Colonic mucosa (tissue), 4 donors: ENCODE data around the gene HIVEP3. TPM values are rescaled to one million over a fixed set of nuclear protein-coding genes. Genes with fewer than 3 reads are reported as not detected.

ENCODE experiments used
- DNase-seq: peaks from one replicate; pipeline ENCODE4 v3.0.0-alpha.2; 2020
- H3K27ac ChIP-seq: fragments of 200-600 bp; one replicate; pipeline ENCODE4 v1.8.0; 2021
- H3K27me3 ChIP-seq: fragments of 200-600 bp; one replicate; pipeline ENCODE4 v1.8.0; 2021
- H3K36me3 ChIP-seq: fragments of 200-600 bp; one replicate; pipeline ENCODE4 v1.8.0; 2021
- H3K4me1 ChIP-seq: fragments of 200-600 bp; one replicate; pipeline ENCODE4 v1.8.0; 2021; ENCODE audit warnings: mild to moderate bottlenecking
- H3K4me3 ChIP-seq: fragments of 200-600 bp; one replicate; pipeline ENCODE4 v1.8.0; 2021
- H3K9ac ChIP-seq, 2 donors: one replicate each; pipeline ENCODE4 v1.7.0; 2013; ENCODE audit warnings: control low read depth in 2 of 2, low read depth in 2 of 2, low read length in 2 of 2
- H3K9me3 ChIP-seq: fragments of 200-600 bp; one replicate; pipeline ENCODE4 v1.8.0; 2021
- intact Hi-C: fragments of 100-400 bp; cut with DNase I; formaldehyde crosslinking; loops from one replicate; pipeline ENCODE4 v1.14.1; 2022
- total RNA-seq, 2 donors: library from RNA; stranded (reverse); fragmentation: NEBNext Ultra II Directional in 1 of 2; extraction: Animal tissue kit (Norgen Biotek cat#: 25700) in 1 of 2; gene quantifications; one replicate each; pipeline ENCODE4 v1.2.1, GENCODE V29; 2021
- TF ChIP-seq, protein P1 (sequence below): fragments of 200-600 bp; IDR thresholded peaks from one replicate; pipeline ENCODE4 v1.8.0; 2022; ENCODE audit warnings: antibody characterized with exemption, mild to moderate bottlenecking
- donor health status: healthy.
- donor health status: DM: no; HTN: no; CAD: no.
- donor health status: DM: no; HTN: no; CAD: no.

The HIVEP3 gene
- total RNA-seq, 2 donors from 2014 or later: 1.9 to 3.3 TPM

DNA sequence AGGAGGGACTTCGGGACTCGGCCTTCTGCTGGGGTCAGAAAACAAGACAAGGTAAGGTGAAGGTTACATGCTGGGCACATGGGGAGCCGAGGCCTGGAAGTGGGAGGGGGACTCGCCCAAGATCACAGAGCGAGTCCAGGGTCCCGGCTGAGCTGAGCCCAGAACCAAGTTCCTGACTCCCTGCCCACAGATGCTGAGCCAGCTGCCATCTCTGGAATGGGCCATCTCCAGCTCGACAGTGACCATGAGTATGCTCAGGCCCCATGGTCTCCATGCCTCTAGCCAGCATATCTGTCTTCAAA, 407.5 kb downstream of the HIVEP3 start:
- Histone ChIP-seq H3K9ac (no peak overlapping the region), H3K27me3 (no peaks in the 10 kb centered on the region), H3K4me3 (no peak overlapping the region), H3K27ac (no peak overlapping the region), H3K9me3 (no peaks in the 10 kb centered on the region), H3K4me1 (peaks cover 6% of the 10 kb centered on the region), H3K36me3 (no peaks in the 10 kb centered on the region)
- TF ChIP-seq, protein P1, sequence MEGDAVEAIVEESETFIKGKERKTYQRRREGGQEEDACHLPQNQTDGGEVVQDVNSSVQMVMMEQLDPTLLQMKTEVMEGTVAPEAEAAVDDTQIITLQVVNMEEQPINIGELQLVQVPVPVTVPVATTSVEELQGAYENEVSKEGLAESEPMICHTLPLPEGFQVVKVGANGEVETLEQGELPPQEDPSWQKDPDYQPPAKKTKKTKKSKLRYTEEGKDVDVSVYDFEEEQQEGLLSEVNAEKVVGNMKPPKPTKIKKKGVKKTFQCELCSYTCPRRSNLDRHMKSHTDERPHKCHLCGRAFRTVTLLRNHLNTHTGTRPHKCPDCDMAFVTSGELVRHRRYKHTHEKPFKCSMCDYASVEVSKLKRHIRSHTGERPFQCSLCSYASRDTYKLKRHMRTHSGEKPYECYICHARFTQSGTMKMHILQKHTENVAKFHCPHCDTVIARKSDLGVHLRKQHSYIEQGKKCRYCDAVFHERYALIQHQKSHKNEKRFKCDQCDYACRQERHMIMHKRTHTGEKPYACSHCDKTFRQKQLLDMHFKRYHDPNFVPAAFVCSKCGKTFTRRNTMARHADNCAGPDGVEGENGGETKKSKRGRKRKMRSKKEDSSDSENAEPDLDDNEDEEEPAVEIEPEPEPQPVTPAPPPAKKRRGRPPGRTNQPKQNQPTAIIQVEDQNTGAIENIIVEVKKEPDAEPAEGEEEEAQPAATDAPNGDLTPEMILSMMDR: no peak
- no peak for DNase-seq
- intact Hi-C loops: no loop called here

DNA sequence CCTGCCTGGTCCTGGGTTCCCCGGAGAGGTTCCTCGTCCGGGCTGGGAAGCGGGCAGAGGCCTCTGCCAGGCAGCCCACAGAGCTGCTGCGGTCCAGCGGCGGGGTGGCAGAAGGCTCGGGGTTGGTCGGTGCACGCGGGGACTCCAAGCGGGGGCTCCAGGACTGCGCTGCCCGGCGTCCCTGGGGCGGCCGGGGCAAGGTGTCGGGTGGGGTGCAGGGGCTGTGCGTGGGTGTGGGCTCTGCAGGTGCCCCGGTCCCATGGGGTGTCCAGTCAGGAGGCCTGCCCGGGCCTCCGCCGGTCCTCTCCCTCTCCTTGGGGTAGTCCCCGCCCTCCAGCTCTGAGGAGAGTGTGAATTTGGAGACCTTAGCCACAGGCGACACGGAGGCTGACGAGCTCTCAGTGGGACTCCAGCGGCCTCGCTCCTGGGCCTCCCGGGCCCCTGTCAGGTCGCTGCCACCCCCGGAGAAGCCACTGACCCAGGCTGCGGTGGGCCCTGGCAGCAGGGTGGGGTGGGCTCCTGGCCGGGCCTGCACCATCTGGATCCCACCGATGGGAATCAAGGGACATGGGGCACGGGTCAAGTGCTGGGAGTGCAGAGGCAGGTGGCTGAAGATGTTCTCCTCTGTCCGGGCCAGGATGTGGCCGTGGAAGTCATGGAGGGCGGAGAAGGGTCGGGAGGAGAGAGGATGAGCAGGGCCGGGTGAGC, 408.0 kb downstream of the HIVEP3 start:
- no peaks in the 10 kb centered on the region for H3K36me3 ChIP-seq
- no peak for DNase-seq
- no peaks in the 10 kb centered on the region for H3K27me3 ChIP-seq

DNA sequence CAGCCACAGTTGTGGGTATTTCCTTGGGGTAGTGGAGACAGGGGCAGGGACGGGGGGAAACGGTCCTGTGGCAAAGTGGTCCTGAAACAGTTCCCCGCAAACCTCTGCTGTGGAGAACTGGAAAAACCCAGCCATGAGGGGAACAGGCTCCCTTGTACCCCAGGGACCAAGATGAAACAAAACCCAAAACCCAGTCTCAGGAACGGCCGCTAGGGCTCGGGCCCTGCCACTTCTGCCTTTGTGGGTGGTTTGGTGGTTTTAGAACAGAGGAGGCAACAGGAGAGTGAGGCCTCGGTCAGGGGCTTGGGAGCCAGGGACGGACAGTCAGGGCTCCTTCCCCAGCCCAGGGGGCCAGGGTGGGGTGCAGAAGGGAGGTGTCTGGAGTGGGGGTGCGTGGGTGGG, 409.5 kb downstream of the HIVEP3 start:
- H3K27ac ChIP-seq: no peak overlapping the region
- no peak overlapping the region for H3K9ac ChIP-seq
- H3K4me1 ChIP-seq: no peaks in the 10 kb centered on the region
- H3K4me3 ChIP-seq: no peak overlapping the region
- no peak for DNase-seq
- intact Hi-C loops: no loop called here
- no peaks in the 10 kb centered on the region for H3K27me3 ChIP-seq
- H3K36me3 ChIP-seq: no peaks in the 10 kb centered on the region
- H3K9me3 ChIP-seq: no peaks in the 10 kb centered on the region
- TF ChIP-seq, protein P1: no peak

More for the DNA sequence above, 408.0 kb downstream of the HIVEP3 start:
- TF ChIP-seq, protein P1: no peak
- Histone ChIP-seq H3K27ac (no peak overlapping the region), H3K9ac (no peak overlapping the region), H3K9me3 (no peaks in the 10 kb centered on the region), H3K4me1 (peaks cover 3% of the 10 kb centered on the region), H3K4me3 (no peak overlapping the region)
- intact Hi-C loops: no loop called here

DNA sequence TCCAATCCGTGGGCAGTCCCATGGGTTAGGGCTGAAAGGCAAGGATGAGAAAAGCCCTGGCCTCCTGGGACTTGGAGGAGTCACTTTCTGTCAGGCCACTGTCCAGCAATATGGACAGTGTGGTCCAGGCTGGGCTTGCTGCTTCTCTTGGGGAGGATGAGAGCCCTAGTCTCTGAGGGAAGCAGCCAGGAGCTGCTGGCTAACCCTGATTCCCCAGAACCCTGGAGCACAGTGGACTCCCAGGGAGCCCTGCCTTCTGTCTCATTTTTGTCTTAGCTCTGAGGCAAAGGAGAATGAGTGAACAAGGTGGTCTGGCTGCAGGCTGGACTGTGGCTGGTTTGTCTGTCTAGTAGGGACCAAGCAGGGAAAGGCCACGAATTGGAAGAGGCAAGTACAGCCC, 410.4 kb downstream of the HIVEP3 start:
- H3K36me3 ChIP-seq: no peaks in the 10 kb centered on the region
- no peak overlapping the region for H3K4me3 ChIP-seq
- no peaks in the 10 kb centered on the region for H3K9me3 ChIP-seq
- H3K27ac ChIP-seq: no peak overlapping the region
- H3K4me1 ChIP-seq: no peaks in the 10 kb centered on the region
- intact Hi-C loops: no loop called here
- H3K27me3 ChIP-seq: no peaks in the 10 kb centered on the region
- DNase-seq: no peak
- no peak overlapping the region for H3K9ac ChIP-seq
- TF ChIP-seq, protein P1: no peak

DNA sequence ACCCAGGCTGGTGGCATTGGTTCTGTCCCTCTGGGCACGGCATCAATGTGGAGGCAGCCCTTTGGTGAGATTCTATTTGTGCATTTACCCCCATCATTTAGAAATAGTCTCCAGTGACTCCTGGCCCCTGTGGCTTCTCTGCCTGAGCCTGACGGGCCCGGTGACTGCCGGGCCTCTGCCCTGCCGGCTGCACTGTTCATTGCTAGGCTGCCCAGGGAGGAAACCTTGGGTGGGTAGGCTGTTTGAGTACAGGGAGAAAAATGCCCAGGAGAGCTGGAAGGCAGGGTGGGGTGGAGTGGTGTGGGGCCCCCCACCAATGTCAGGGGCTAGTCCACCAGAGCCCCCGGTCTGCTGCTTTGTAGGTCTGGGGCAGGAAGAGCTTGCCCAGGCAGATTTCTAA, 410.9 kb downstream of the HIVEP3 start:
- H3K4me1 ChIP-seq: no peaks in the 10 kb centered on the region
- H3K27me3 ChIP-seq: no peaks in the 10 kb centered on the region
- no peak for DNase-seq
- H3K36me3 ChIP-seq: no peaks in the 10 kb centered on the region
- no peak overlapping the region for H3K9ac ChIP-seq
- H3K9me3 ChIP-seq: no peaks in the 10 kb centered on the region
- intact Hi-C loops: no loop called here
- TF ChIP-seq, protein P1: no peak
- no peak overlapping the region for H3K27ac ChIP-seq
- H3K4me3 ChIP-seq: no peak overlapping the region
